HG02885 (cell line): Measurements from ENCODE around the gene CAV1.

ENCODE experiments used
- ATAC-seq: cut with Tn5 transposase; IDR thresholded peaks from one replicate; pipeline ENCODE4 v1.9.1; 2021; ENCODE audit warnings: mild to moderate bottlenecking; ENCODE audit not compliant: unreplicated experiment, poor library complexity

The CAV1 gene

DNA sequence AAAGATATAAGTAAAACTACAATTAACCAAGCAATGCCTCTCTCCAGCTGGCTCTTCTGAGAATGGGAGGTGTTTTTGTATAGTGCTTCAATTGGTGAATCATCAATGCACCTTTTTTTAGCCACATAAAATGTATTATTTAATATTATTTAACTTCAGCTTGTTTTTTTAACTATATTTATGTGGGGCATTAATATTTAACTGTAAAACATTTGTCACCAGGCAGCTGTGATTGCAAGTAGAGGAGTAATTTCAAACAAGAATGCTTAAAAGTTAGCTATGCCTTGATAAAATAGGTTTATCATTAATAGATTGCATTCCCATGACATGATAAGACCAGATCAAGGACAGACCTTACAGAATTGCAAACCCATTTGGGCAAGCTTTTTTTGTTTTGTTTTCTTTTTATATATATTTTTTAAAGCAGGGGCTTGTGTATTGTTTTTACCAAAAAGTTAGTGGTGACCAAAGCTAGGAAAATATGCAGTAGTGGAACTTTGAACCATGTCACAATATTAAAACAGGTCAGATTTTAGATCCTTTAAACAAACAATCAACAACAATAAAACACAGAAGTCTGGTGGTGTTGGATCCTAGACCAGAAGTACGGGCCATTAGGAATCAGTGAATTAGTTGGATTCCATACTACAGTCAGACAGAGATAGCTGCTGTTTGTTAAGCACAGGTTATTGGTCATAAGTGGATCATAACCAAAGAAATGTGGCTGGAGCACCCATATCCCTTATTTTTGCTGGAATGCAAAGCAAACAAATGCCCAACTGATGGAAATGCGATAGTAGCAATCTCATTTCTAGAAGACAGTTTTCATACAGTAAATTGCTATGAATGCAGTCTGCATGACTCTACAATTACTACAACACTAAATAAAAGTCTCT lies 22.4 kb upstream of the CAV1 start:
- ATAC-seq, result no peak

DNA sequence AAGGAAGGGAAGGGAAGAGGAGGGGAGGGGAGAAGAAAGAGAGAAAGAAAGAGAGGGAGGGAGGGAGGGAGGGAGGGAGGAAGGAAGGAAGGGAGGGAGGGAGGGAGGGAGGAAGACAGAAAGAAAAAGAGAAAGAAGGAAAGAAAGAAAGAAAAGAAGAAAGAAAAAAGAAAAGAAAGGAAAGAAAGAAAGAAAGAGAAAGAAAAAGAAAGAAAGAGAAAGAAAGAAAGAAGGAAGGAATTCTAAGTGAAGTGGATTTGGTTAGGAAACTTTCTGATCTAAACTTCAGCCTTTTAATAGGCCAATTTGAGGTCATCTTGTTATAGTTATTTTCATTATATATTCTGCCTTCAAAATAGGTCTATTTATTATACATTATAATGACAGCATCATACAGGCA lies 21.0 kb upstream of the CAV1 start:
- ATAC-seq, result no peak

DNA sequence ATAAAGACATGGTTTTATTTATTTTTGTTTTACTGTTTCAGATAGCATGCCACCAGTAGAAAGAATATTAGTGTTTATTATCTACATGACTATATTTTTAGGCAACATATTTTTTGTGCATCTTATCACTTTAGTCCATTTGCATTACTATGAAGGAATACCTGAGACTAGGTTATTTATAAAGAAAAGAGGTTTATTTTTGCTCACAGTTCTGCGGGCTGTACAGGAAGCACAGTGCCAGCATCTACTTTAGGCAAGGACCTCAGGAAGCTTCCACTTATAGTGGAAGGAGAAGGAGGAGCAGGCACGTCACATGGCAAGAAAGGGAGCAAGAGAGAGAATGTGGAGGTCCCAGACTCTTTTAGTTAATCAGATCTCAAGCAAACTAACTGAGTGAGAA lies 19.6 kb upstream of the CAV1 start:
- ATAC-seq, result no peak

DNA sequence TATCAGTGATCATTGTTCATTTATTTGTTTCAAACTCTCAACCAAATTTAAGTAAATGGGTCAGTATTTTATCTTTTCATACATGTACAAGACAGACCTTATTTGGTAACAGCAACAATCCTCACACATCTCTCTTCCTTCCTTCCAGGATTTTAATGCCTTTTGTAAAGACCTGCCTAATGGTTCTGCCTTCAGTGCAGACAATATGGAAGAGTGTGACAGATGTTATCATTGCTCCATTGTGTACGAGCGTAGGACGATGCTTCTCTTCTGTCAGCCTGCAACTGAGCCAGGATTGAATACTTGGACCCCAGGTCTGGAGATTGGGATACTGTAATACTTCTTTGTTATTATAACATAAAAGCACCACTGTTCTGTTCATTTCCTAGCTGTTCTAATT lies 19.0 kb upstream of the CAV1 start:
- no peak for ATAC-seq

DNA sequence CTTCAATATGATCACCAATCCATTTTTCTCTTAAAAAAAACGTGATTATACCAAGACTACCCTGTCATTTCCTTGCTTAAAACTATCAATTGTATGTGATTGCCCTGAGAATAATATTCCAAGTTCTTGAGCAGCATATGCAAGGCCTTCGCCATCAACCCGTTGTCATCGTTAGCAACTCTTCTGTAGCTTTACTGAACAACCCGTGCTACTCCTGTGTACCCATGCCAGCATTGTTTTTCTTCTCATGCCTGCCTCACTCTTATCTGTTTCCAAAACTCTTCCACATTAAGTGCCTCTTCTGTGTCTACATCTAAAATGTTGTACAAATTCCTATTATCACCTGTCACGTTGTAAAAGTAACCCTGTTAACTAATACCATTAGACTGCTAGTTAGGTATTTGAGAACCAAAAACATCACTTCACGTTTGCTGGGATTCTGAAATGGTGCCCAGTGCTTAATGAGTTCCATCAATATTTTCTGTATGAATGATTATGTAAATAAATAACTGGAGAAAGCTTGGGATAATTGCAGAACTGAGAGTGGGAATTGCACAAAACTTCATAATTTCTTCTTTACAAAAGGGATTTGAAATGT lies 14.8 kb upstream of the CAV1 start:
- ATAC-seq, result no peak

DNA sequence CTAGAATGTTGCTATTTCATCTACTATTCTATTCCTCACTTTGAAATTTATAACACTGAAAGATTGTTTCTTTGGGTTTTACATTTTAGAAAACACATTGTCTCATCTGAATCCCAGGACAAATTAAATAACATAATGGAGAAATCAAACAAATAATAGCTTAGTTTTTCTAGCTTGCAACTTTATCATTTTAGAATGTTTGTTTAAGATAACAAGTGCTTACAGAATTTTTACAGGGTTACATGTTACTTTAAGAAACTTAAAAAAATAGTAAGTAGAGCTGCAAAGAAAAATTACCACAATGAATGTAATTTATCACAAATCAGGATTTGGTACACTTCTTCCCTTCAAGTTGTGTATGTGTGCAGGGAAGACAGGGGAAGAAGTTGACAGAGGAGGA lies 14.0 kb upstream of the CAV1 start:
- no peak for ATAC-seq

DNA sequence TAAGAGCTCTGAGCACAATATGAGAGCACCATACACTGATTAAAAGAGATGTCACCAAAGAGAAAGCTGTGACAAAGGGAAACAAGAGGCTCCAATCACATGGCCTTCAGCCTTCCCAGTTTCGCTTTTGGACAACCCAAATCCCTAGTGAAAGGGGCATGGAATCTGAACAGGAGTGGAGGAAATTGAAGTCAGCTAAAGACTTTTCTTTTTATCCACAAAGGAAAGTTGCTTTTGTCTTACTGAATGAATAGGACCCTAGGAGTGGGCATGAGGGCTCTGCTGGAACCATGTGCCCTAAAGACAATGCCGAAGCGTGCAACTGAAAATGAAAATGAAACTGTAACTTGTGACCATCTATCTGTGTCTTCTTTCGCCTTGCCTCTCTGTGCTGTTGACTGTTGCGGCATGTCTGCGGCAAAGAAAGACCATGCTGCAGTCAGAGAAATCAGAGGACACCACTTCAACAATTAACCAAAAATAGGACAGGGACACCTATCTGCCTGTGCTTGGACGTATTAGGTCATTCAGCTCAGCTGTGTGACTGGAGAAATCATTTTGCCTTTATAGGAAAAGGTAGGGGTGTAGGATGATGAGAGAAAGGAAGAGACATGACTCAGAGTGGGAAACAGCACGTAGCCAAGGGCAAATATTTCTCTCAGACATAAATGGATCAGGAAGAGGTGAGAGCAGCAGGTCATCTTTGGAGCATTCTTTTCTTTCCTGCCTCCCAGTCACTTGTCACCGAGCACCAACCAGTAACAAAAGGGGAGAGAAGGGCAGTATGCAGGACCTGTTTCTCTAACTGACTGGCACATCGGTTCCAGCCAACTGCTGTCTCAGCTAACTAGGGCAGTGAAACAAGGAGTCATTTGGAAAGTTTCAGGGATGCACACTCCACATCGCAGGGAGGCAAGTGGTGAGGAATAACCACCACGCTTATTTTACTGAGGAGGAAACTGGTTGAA lies 13.0 kb upstream of the CAV1 start:
- ATAC-seq, result peak; percentile 99

DNA sequence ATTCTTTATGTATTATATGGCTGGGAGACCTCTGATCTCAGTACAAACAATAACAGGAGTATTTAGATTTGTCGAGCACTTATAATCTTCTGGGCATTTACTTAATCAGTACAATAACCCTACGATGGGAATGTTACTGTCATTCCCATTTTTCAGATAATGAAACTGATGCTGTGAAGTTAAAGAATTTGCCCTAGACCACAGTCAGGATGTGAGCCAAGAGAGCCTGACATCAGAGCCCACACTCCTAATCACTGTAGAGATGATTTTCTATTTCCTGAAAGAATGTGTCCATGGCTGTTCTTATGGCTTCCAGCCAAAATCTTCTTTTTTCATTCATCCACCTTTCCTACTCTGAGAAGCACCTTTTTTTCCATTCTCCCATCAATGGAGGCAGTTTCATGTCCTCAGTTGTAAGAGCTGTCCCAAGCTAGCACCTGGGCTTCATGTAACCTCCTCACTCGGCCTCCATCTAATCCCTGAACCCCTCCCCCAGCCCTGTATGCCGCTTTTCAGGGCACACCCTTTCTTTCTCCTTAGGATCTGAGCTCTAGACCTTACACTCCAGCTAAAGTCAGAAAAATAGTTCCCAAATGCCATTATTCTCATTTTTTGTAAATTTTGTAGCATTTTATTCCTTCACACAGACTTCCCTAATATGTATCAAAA lies 12.2 kb upstream of the CAV1 start:
- ATAC-seq, result no peak

DNA sequence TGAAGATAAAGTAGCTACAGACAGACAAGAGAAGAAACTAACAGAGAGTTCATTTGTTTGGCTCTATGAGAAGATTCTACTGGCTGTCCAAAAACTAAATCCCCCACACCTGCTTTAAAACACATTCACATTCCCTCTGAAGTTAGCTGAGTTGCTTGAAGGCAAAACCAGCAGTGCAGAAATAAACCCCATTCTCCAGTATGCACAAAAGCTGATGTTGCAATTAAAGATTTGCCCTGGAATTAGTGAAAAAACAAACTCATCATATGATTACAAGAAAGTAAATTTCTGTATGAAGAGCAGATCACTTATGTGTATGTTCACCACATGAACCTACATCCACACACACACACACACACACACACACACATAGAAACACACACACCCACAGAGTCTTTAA lies 9.3 kb upstream of the CAV1 start:
- no peak for ATAC-seq

DNA sequence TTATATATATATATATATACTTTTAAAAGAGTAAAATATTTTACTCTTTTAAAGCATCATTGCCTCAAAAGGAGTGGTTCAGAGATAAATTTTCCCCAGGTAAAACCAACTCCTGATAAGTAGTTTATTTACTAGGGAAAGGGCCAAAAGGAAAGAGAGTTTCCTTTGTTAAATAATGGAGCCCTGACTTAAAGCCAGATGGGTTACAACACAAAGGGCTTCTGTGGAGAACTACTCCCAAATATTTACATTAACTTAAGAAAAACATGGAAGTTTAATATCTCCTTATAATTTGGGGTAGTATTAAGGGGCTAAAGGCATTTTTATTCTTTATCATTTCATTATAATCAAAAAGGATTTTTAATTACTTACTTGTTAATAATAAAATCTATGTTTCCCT lies 8.5 kb upstream of the CAV1 start:
- ATAC-seq, result no peak

DNA sequence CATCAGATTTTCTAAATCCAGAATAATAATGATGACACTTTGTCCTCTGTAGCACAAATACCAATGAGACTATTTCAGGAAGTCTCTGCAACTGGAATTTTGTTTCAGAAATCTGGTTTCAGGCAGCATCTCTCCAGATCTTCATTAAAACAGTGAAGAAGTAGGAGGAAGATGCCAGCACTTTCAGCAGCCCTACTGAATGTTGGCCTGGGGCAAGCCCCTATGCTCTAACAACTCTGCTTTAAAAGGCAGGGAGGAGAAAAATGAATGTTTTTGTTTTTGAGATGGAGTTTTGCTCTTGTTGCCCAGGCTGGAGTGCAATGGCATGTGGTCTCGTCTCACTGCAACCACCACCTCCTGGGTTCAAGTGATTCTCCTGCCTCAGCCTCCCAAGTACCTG lies 7.2 kb upstream of the CAV1 start:
- no peak for ATAC-seq

DNA sequence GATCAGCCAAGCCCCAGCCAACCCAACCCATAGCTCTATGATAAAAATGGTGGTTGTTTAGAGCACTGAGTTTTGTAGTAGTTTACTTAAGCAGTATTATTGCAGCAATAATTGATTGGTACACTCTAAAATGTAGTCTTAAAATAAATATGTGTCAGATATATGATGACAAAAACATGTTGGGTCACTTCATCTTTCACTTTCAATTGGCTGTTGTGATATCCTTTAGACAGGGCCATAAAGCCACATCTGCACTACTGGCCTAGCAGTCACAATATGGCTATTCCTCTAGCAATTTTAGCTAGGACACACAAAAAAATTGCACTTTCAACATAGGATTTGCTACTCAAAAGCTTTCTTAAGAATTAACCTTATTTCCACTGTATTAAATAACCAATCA lies 5.9 kb upstream of the CAV1 start:
- ATAC-seq, result no peak

DNA sequence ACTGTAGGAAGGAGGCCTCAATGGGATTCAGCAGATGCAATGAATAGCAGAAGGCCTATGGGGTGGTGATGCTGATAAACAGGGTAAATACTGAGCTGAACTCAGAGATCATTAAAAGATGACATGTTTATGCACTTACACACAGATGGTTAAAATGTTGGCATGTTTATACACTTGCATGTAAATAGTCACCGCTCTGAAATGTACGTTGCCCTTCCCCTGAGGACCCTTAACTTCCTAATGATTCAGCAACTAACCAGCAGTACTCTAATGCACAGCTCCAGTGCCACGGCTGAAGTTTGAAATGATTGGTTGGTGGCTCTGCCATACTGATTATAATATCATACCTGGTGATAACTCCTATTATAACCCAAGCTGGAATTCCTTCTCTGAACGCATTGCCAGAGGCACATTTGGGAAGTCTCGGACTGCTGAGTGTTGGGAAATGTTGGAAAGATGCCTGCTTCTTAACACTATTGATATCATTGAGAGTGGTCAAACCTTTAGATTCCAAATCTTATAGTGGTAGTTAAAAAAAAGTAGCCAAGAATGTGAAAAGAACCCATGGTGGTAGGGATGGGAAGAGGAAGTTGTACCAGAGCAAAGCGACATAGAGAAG lies 3.7 kb upstream of the CAV1 start:
- ATAC-seq, result no peak

DNA sequence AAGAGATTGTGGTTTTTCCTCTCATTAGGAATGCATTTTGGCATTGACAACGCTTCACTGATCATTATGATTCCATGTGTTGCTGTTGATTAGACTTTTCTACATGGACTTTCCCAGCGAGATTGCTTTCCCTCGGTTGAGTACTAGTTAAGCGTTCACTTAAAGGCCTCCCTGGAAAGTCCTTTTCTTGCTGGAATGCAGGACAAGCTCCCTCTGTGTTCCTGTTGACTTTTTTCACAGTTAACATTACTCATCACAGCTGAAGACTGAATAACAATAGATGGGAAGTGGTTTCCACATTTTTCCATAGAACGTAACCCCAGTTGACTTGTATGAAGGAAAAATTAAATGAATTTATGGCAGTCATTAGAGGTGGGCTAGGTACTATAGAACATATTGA lies 2.6 kb upstream of the CAV1 start:
- no peak for ATAC-seq

DNA sequence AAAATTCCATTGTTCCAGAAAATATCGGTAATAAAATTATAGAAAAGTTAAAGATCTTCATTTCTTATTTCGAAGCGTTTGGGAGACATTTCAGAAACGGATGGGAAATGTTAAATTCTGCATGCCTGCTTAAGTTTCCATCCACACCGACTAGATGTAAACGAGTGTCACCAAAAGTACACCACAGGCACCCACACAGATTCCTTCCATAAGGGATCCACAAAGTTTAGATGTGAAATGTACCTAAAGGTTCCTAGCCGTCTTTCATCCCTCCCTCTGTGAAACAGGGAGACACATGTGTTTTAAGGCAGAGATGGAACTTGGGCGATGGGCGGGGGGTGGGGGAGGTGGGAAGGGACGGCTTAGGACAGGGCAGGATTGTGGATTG lies 621 bp upstream of the CAV1 start:
- no peak for ATAC-seq

DNA sequence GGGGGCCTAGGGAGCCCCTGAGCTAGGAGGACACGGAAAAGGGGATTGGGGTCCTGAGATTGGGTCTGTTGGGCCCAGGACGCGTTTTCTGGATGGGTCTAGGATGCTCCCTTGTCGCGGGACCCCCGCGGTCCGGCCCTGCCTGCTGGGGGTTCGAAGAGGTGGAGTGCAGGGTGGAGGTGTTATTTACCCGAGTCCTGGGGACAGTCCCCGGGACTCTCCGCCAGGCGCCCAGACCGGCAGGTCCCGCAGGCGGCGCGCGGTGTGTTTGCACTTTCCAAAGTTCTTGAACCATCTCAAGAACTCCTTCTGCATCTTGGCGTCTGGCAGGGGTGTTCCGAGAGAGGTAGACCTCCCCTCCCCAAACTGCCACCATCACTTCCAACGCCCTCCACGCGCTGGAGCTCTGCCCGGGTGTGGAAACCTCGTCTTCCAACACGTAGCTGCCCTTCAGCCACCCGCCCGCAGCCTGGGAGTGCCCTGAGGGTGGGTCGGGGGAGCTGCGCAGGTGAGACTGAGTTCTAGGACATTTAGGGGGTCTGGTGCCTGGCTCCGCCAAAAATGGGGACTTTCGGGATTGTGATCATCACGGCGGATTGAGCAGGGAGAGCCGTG lies 569 bp downstream of the CAV1 start:
- peak; percentile 47 for ATAC-seq

DNA sequence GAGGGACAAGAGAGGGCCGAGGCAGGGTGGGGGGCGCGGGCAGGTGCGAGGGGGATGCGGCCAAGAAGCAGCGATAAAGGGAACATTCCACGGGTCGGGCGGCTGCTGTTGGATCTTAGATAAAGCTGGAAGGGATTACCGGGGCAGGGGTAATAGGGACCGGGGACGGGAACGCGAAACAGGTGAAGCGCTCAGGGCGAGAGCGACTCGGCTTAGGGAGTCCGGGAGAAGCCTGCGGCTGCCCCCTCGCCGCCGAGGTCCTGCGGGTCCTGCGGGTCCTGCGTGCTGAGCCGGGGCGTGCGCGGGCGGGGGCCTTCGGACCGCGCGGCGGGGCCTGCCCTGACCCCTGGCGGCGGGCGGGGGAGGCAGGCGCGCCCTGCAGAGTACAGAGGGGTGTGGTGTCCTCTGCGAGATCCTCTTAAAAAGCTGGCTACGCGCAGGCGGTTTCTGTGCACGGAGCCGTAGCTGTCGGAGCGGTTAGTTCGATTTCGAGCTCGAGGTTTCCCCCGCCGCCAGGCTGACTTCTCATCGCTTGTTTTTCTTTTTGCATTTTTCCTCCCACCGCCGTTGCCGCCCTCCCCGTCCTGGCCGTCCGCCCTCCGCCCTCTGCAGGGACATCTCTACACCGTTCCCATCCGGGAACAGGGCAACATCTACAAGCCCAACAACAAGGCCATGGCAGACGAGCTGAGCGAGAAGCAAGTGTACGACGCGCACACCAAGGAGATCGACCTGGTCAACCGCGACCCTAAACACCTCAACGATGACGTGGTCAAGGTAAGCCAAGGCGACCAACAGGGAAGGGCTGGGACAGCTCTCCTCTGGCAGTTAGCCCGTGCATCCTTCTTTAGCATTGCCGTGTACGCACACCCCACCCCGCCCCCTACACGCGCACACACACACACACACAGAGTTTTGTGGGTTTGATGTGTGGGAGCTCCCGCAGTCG lies 1.4 kb downstream of the CAV1 start:
- ATAC-seq, result peak; percentile 93

DNA sequence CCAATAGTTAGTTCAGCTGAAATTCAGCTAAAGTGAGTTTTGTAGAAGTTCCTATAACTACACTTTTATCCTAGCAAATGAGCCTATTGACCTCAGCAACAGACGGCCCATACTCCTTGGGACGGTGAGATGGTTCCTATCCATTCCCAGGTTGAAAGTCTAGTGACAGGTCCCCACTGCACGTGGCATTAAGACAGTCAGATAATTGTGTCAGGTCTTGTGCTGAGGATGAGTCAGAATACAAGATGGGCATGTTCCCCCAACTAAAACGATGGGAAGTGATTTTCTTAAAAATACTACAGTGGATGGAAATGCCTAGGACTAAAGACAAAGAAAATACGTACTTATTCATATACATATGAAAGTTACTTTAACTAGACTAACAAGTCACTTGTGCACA lies 2.1 kb downstream of the CAV1 start:
- no peak for ATAC-seq

DNA sequence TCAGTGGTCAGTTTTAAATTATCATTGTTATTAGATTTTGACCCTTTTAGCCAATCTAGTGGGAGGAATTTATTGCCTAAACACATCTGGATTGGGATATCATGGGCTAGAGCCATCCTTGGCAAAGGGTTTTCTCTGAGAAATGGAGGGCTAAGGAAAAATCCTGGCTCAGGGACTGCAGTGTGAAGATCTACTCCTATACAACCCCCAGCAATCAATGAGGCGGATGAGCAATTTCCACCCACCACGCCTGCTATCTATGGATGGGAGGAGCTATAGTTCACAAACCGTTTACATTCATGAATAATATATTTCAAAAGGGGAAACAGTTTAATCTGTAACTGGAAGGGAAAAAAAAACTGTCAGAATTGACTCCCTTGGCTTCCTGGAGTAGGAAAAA lies 2.7 kb downstream of the CAV1 start:
- no peak for ATAC-seq
